IMR-90 (cell line): ENCODE results near the gene HGFAC. TPM values are rescaled to one million over a fixed set of nuclear protein-coding genes. Genes with fewer than 3 reads are reported as not detected.

Experiments
- ATAC-seq: fragments of 200-7000 bp; cut with Tn5 transposase; 2 replicates; pipeline ENCODE4 v1.9.1; 2020; ENCODE audit warnings: low read depth, mild to moderate bottlenecking, moderate library complexity
- BruUV-seq: library from RNA; stranded (reverse); fragments of 400-500 nt; replicated peaks from 2 replicates; lab custom pipeline; 2021; lab: Mats Ljungman, UMichigan
- CTCF ChIA-PET: fragments of 300-600 bp; formaldehyde crosslinking; extraction: SDS; loops from one replicate; lab custom pipeline; 2021; ENCODE audit warnings: antibody characterized with exemption; lab: Yijun Ruan, JAX
- POLR2A ChIA-PET: fragments of 300-600 bp; sonication (Branson Sonifier 250); formaldehyde crosslinking; loops from one replicate; lab custom pipeline; 2022; ENCODE audit warnings: antibody characterized with exemption; ENCODE audit not compliant: unreplicated experiment; lab: Charles Lee
- DNase-seq: peaks from one replicate; pipeline ENCODE4 v3.0.0; 2013
- H2AFZ ChIP-seq: replicated peaks from 2 replicates; pipeline ENCODE3; 2013; ENCODE audit warnings: low read length, mild to moderate bottlenecking; ENCODE audit not compliant: poor library complexity
- H2AK5ac ChIP-seq: 2 replicates; pipeline ENCODE4 v1.6.1; 2013; ENCODE audit warnings: low read depth, low read length, inconsistent platforms
- H2AK9ac ChIP-seq: replicated peaks from 2 replicates; pipeline ENCODE3; 2013; ENCODE audit warnings: mild to moderate bottlenecking, low read depth, low read length, moderate library complexity; ENCODE audit not compliant: poor library complexity
- H2BK120ac ChIP-seq: 2 replicates; pipeline ENCODE4 v1.6.1; 2013; ENCODE audit warnings: low read depth, low read length, inconsistent platforms
- H2BK15ac ChIP-seq: 3 replicates; pipeline ENCODE4 v1.6.1; 2013; ENCODE audit warnings: low read depth, low read length, inconsistent platforms
- H2BK20ac ChIP-seq: 2 replicates; pipeline ENCODE4 v1.6.1; 2013; ENCODE audit warnings: low read depth, mild to moderate bottlenecking, inconsistent platforms, low read length, moderate library complexity
- H2BK5ac ChIP-seq: 2 replicates; pipeline ENCODE4 v1.6.1; 2013; ENCODE audit warnings: mild to moderate bottlenecking, low read depth, low read length, inconsistent platforms; ENCODE audit not compliant: poor library complexity, severe bottlenecking
- H3K14ac ChIP-seq: replicated peaks from 2 replicates; pipeline ENCODE4 v1.6.1; 2013; ENCODE audit warnings: low read depth, low read length, inconsistent platforms
- H3K18ac ChIP-seq: 2 replicates; pipeline ENCODE4 v1.6.1; 2013; ENCODE audit warnings: low read depth, low read length, control low read depth
- H3K23ac ChIP-seq: 2 replicates; pipeline ENCODE4 v1.6.1; 2013; ENCODE audit warnings: low read depth, low read length, inconsistent platforms
- H3K27ac ChIP-seq: 2 replicates; pipeline ENCODE4 v1.5.1; 2013; ENCODE audit warnings: mild to moderate bottlenecking, control low read depth, low read length; ENCODE audit not compliant: insufficient read depth
- H3K27me3 ChIP-seq: 2 replicates; pipeline ENCODE4 v1.6.1; 2013; ENCODE audit warnings: low read length; ENCODE audit not compliant: control insufficient read depth, insufficient read depth
- H3K36me3 ChIP-seq: 2 replicates; pipeline ENCODE4 v1.6.1; 2013; ENCODE audit warnings: low read length, mixed read lengths; ENCODE audit not compliant: control insufficient read depth, insufficient read depth
- H3K4ac ChIP-seq: 2 replicates; pipeline ENCODE4 v1.6.1; 2013; ENCODE audit warnings: low read depth, low read length, inconsistent platforms
- H3K4me1 ChIP-seq: 2 replicates; pipeline ENCODE4 v1.6.1; 2013; ENCODE audit warnings: low read length, mixed read lengths; ENCODE audit not compliant: control insufficient read depth, insufficient read depth
- H3K4me2 ChIP-seq: 2 replicates; pipeline ENCODE4 v1.6.1; 2013; ENCODE audit warnings: low read depth, mild to moderate bottlenecking, control low read depth, low read length, moderate library complexity
- H3K4me3 ChIP-seq: 2 replicates; pipeline ENCODE4 v1.5.1; 2013; ENCODE audit warnings: low read depth, mild to moderate bottlenecking, control low read depth, low read length, moderate library complexity; ENCODE audit not compliant: insufficient read depth
- H3K56ac ChIP-seq: 2 replicates; pipeline ENCODE4 v1.6.1; 2013; ENCODE audit warnings: low read length, inconsistent platforms; ENCODE audit not compliant: insufficient read depth; ENCODE audit errors: extremely low read depth
- H3K79me1 ChIP-seq, 2 experiments: 2 replicates each; pipeline ENCODE4 v1.6.1; 2013; ENCODE audit warnings: low read length in 2 of 2, inconsistent platforms in 1 of 2, low read depth in 1 of 2
- H3K9ac ChIP-seq: 2 replicates; pipeline ENCODE4 v1.6.1; 2013; ENCODE audit warnings: low read depth, low read length, control low read depth
- H3K9me1 ChIP-seq: 2 replicates; pipeline ENCODE4 v1.6.1; 2013; ENCODE audit warnings: low read length, inconsistent platforms; ENCODE audit not compliant: insufficient read depth
- H3K9me3 ChIP-seq: 2 replicates; pipeline ENCODE4 v1.6.1; 2013; ENCODE audit warnings: low read length; ENCODE audit not compliant: control insufficient read depth, insufficient read depth
- H4K20me1 ChIP-seq: 2 replicates; pipeline ENCODE4 v1.6.1; 2013; ENCODE audit warnings: low read length, inconsistent platforms; ENCODE audit not compliant: insufficient read depth
- H4K5ac ChIP-seq: 2 replicates; pipeline ENCODE4 v1.6.1; 2013; ENCODE audit warnings: mild to moderate bottlenecking, low read depth, low read length, control low read depth
- H4K8ac ChIP-seq, 2 experiments: 2 replicates each; pipeline ENCODE4 v1.6.1; 2013; ENCODE audit warnings: low read depth in 2 of 2, low read length in 2 of 2, control low read depth in 1 of 2, inconsistent platforms in 1 of 2
- H4K91ac ChIP-seq: 2 replicates; pipeline ENCODE4 v1.6.1; 2013; ENCODE audit warnings: low read depth, low read length, inconsistent platforms; ENCODE audit not compliant: insufficient read depth
- BHLHE40 ChIP-seq: fragments of 150-350 bp; IDR thresholded peaks from 2 replicates; pipeline ENCODE4 v1.6.1; 2016; ENCODE audit warnings: mild to moderate bottlenecking, low read depth, low read length
- CEBPB ChIP-seq: IDR thresholded peaks from 2 replicates; pipeline ENCODE4 v1.6.1; 2012; ENCODE audit warnings: low read depth, low read length, improper control_type of control experiment
- CHD1 ChIP-seq: IDR thresholded peaks from 2 replicates; pipeline ENCODE4 v1.6.1; 2012; ENCODE audit warnings: low read depth, low read length, improper control_type of control experiment
- CTCF ChIP-seq: conservative IDR thresholded peaks from 2 replicates; pipeline ENCODE4 v1.5.1; 2012; ENCODE audit warnings: mild to moderate bottlenecking, low read depth, low read length, improper control_type of control experiment
- FOS ChIP-seq: fragments of 150-350 bp; IDR thresholded peaks from 2 replicates; pipeline ENCODE4 v1.6.1; 2016; ENCODE audit warnings: low read depth, low read length
- MAFK ChIP-seq: IDR thresholded peaks from 2 replicates; pipeline ENCODE4 v1.6.1; 2012; ENCODE audit warnings: low read depth, low read length, improper control_type of control experiment
- MAZ ChIP-seq: IDR thresholded peaks from 2 replicates; pipeline ENCODE4 v1.6.1; 2012; ENCODE audit warnings: low read depth, mild to moderate bottlenecking, low read length, improper control_type of control experiment, moderate library complexity, borderline replicate concordance
- MXI1 ChIP-seq: IDR thresholded peaks from 2 replicates; pipeline ENCODE4 v1.6.1; 2012; ENCODE audit warnings: low read depth, mild to moderate bottlenecking, low read length, moderate library complexity, borderline replicate concordance
- NFE2L2 ChIP-seq: fragments of 150-350 bp; IDR thresholded peaks from 2 replicates; pipeline ENCODE4 v1.6.1; 2016; ENCODE audit warnings: low read depth, mild to moderate bottlenecking, low read length
- RAD21 ChIP-seq: IDR thresholded peaks from 2 replicates; pipeline ENCODE4 v1.6.1; 2012; ENCODE audit warnings: low read length, improper control_type of control experiment
- RFX5 ChIP-seq: IDR thresholded peaks from 2 replicates; pipeline ENCODE4 v1.8.0; 2012; ENCODE audit warnings: low read depth, mild to moderate bottlenecking, low read length, moderate library complexity
- SMC3 ChIP-seq: fragments of 150-350 bp; IDR thresholded peaks from 2 replicates; pipeline ENCODE4 v1.6.1; 2016; ENCODE audit warnings: low read depth, mild to moderate bottlenecking, antibody characterized with exemption, low read length, moderate library complexity
- WGBS, 2 experiments: methylation state at CpG; one replicate each; pipeline versions ENCODE4 v1.1.5 to v1.1.7; 2013; ENCODE audit warnings: missing lambda C conversion rate in 2 of 2; ENCODE audit not compliant: insufficient read length in 1 of 2; ENCODE audit errors: extremely low coverage in 2 of 2; 5-methylcytosine and 5-hydroxymethylcytosine counted together
- dilution Hi-C: fragments of 300-500 bp; cut with HindIII; formaldehyde crosslinking; loops from one replicate; pipeline ENCODE4 v1.14.3; 2018; ENCODE audit warnings: low sequenced_read_pairs; ENCODE audit not compliant: unreplicated experiment
- in situ Hi-C: fragments of 300-500 bp; cut with MboI; formaldehyde crosslinking; loops from 3 replicates; pipeline ENCODE4 v1.14.3; 2019; ENCODE audit warnings: low sequenced_read_pairs, inconsistent platforms, mixed read lengths
- intact Hi-C: fragments of 100-400 bp; cut with micrococcal nuclease; formaldehyde crosslinking; loops from 2 replicates; pipeline ENCODE4 v1.10.0; 2022
- polyA plus RNA-seq, 3 experiments: library from polyadenylated mRNA; depleted of rRNA; stranded (reverse); fragments of >200 nt; gene quantifications; 2 replicates each; pipeline ENCODE4 v1.2.3, GENCODE V29; 2012; ENCODE audit warnings: low replicate concordance in 1 of 3
- total RNA-seq: library from RNA; depleted of rRNA; stranded (reverse); fragments of >200 nt; gene quantifications from 2 replicates; pipeline ENCODE4 v1.2.3, GENCODE V29; 2012
- TF ChIP-seq, protein P1 (sequence below): fragments of 150-350 bp; IDR thresholded peaks from 2 replicates; pipeline ENCODE4 v1.6.1; 2017; ENCODE audit warnings: mild to moderate bottlenecking, antibody characterized with exemption, low read length, low read depth

HGFAC gene
- total and polyA plus RNA-seq, 2 of the 4 experiments (the other 2 are of a cell fraction), result 0.05 TPM; not detected in 1

DNA sequence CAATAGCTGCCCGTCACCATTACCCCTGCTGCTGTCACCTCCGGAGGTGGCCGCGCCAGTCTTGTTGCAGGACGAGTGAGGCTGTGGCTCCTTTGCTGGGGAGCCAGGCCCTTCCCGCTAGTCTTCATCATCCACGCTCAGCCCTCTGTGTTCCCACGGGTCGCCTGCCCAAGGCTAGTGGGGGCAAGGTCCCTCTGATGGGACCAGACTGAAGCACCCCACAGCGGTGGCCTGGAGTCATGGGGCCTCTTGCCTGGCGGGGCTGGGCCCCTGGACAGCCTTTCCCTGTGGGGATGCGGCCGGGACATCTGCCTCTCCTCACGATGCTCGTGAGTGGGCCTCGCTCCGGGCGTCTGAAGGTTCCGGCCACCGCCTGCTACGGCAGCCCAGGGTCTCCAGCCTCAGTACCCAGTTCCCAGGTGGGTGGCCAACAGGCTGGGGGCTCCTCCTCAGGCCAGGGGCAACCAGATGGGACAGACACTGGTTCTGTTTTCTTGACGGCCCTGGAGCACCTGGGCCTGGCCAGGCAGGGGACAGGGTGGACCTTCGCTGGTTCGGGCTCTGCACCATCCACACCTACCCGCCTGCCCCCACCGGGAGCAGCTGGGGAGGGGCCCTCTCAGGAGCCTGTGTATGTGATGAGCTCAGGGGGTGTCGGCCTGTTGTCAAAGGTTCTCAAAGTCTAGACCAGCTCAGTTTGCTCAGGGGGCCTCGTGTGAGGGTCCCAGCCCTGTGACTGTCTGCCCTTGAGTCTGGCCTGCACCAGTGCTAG lies 53.6 kb downstream of the HGFAC start:
- Histone ChIP-seq H3K4me2 (no peak overlapping the region), H3K4ac (no peak overlapping the region), H4K8ac (no peak overlapping the region), H4K91ac (no peak overlapping the region), H2BK5ac (no peak overlapping the region), H2BK15ac (no peak overlapping the region), H3K27me3 (peaks cover 4% of the 10 kb centered on the region; the same call in 1 of the 2 replicates), H3K9ac (no peak overlapping the region), H3K14ac (no peak overlapping the region), H4K20me1 (peaks cover 24% of the 10 kb centered on the region), H3K27ac (no peak overlapping the region), H3K79me1 (no peaks in the 10 kb centered on the region; a peak in 1 of 4 replicates), H4K5ac (no peak overlapping the region), H3K56ac (no peak overlapping the region), H2AFZ (no peak overlapping the region), H3K4me3 (no peak overlapping the region), H3K23ac (no peak overlapping the region), H2AK9ac (no peak overlapping the region), H2AK5ac (no peak overlapping the region), H3K9me3 (no peaks in the 10 kb centered on the region), H3K18ac (no peak overlapping the region), H3K9me1 (no peaks in the 10 kb centered on the region), H3K4me1 (no peaks in the 10 kb centered on the region), H3K36me3 (peaks cover 2% of the 10 kb centered on the region; the same call in 1 of the 2 replicates), H2BK20ac (no peak overlapping the region), H2BK120ac (no peak overlapping the region)
- in situ Hi-C loops (no loop called here), dilution Hi-C loops (no loop called here), intact Hi-C loops (no loop called here)
- ATAC-seq (no peak), DNase-seq (no peak)
- ChIA-PET CTCF (no interaction called here), POLR2A (no interaction called here)
- TF ChIP-seq CTCF, result no peak
- no peak for TF ChIP-seq MAFK
- TF ChIP-seq CEBPB, result no peak
- TF ChIP-seq, protein P1, sequence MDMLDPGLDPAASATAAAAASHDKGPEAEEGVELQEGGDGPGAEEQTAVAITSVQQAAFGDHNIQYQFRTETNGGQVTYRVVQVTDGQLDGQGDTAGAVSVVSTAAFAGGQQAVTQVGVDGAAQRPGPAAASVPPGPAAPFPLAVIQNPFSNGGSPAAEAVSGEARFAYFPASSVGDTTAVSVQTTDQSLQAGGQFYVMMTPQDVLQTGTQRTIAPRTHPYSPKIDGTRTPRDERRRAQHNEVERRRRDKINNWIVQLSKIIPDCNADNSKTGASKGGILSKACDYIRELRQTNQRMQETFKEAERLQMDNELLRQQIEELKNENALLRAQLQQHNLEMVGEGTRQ, result no peak
- no peak for TF ChIP-seq RAD21
- TF ChIP-seq RFX5, result no peak
- TF ChIP-seq CHD1, result no peak
- no peak for TF ChIP-seq FOS
- no peak for TF ChIP-seq BHLHE40
- TF ChIP-seq MXI1, result no peak
- no peak for TF ChIP-seq NFE2L2
- no peak for TF ChIP-seq MAZ
- TF ChIP-seq SMC3, result no peak
- no TSS peak for BruUV-seq
- 83% methylated on average over 16 of the region's 28 CpGs; no CpG with 5 or more reads in 1 of the 2 experiments for WGBS, 2 experiments
